ENCODE results near the gene CAPRIN1.

The CAPRIN1 gene

GRCh38 chr11:34052036-34052607, 591 bp downstream of the CAPRIN1 start:
- TF ChIP-seq, protein P1, sequence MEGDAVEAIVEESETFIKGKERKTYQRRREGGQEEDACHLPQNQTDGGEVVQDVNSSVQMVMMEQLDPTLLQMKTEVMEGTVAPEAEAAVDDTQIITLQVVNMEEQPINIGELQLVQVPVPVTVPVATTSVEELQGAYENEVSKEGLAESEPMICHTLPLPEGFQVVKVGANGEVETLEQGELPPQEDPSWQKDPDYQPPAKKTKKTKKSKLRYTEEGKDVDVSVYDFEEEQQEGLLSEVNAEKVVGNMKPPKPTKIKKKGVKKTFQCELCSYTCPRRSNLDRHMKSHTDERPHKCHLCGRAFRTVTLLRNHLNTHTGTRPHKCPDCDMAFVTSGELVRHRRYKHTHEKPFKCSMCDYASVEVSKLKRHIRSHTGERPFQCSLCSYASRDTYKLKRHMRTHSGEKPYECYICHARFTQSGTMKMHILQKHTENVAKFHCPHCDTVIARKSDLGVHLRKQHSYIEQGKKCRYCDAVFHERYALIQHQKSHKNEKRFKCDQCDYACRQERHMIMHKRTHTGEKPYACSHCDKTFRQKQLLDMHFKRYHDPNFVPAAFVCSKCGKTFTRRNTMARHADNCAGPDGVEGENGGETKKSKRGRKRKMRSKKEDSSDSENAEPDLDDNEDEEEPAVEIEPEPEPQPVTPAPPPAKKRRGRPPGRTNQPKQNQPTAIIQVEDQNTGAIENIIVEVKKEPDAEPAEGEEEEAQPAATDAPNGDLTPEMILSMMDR (IDR thresholded peaks at IDR 0.05; ENCODE audit: low read depth, low read length) = no peak
- peak overlapping the region; percentile 96 for H3K4me3 ChIP-seq (ENCODE audit: low read depth, low read length)

DNA sequence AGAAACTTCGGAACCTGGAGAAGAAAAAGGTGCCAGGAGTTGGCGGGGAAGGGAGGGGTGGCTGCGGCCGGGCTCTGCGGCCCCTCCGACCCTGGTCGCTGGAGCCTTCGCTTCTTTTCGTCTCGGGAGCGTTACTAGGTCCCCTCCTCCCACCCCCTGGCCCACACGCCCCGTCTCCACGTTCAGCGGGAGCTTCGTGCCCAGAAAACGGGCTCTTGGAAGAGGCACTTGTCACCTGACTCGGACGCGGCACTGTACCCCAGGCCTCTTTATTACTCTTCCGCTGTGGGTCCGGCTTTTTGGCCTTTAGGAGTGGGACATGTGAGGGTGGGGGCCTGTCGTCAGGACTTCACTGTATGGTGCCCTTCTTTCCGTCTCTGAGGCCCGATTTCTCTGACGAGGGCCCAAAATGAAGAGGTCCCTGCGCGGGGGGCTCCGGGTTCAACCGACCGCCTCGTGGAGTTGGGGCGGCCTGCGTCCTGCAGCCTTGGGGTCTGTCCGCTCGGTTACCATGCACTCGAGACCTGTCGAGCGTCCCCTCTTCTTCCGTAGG, 1.2 kb downstream of the CAPRIN1 start:
- H3K4me3 ChIP-seq (ENCODE audit: low read depth, low read length) = peak overlapping the region; percentile 96
- TF ChIP-seq, protein P1 (IDR thresholded peaks at IDR 0.05; ENCODE audit: low read depth, low read length) = no peak

DNA sequence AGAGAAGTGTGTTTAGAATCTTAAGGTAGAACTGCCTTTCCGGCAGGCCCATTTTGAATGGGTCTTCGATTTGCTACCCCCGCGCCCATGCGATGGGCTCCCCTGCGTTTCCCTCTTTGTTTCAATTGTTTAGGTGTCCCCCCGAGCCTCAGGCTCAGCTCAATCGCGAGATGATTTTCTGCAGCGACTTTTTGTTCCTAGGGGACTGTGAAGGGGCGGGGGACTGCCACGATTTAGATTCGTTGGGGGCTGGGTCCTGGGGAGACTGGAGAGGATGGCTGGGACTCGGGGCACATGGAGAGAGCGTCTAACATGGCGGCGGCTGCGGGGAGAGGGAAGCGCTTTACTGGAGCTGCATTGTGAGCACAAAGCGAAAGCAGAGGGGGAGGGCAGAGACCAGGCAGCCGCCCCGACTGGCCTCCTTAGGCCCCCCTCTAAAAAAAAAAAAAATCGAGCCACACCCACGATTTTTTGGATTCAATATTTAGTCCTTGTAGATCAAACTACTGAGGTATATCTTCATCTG, 1.7 kb downstream of the CAPRIN1 start:
- peak overlapping the region; percentile 96 for H3K4me3 ChIP-seq (ENCODE audit: low read depth, low read length)
- TF ChIP-seq, protein P1 (IDR thresholded peaks at IDR 0.05; ENCODE audit: low read depth, low read length) = no peak

- H3K4me3 ChIP-seq (ENCODE audit: low read depth, low read length) = peak overlapping the region; percentile 96
Measured at GRCh38 chr11:34054351-34054750, 2.8 kb downstream of the CAPRIN1 start.

GRCh38 chr11:34055218-34056000, 3.9 kb downstream of the CAPRIN1 start:
- H3K4me3 ChIP-seq (ENCODE audit: low read depth, low read length) = no peak overlapping the region
- TF ChIP-seq, protein P1 (IDR thresholded peaks at IDR 0.05; ENCODE audit: low read depth, low read length) = no peak

DNA sequence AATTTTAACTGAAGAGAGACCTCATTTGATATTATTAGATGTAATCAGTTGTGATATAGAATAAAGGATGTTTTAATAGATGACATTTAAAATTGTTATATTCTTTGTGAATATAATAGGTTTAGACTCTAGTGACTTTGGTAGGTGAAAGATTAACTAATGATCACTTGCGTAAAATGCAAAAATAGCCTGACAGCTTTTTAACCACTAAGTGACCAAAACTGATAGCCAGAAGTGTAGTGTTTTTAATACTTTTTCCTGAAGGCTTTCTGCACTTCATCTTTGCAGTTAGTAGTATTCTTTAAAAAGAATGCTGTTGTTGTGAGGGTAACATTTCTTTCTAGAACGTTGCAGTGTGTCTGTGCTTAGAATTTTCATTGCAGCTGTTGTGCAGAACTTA, 5.1 kb downstream of the CAPRIN1 start:
- TF ChIP-seq, protein P1 (IDR thresholded peaks at IDR 0.05; ENCODE audit: low read depth, low read length) = no peak
- no peak overlapping the region for H3K4me3 ChIP-seq (ENCODE audit: low read depth, low read length)

- no peak overlapping the region for H3K4me3 ChIP-seq (ENCODE audit: low read depth, low read length)
- TF ChIP-seq, protein P1 (IDR thresholded peaks at IDR 0.05; ENCODE audit: low read depth, low read length) = no peak
Measured at GRCh38 chr11:34063061-34063795, 11.7 kb downstream of the CAPRIN1 start.
